DMS153 treated with DMSO at 0.1 percent for 48 hours (cell line): ENCODE measurements around the gene GPC1.
"Not testable (repeated sequence)": the region's sequence is repeated elsewhere in the genome, so short reads cannot be mapped to it uniquely, and the experiment has no call there.

ENCODE experiments used
- DNase-seq: peaks from one replicate; lab custom pipeline; 2025; ENCODE audit not compliant: unreplicated experiment; lab: John Stamatoyannopoulos, UW

Gene GPC1

GRCh38 chr2:240435457-240435947 lies at the start of gene GPC1:
TSS of gene GPC1 (plus strand) at chr2:240435663. CDS start at chr2:240435919, 256 bp downstream.
- peak; percentile 41 for DNase-seq

- no peak for DNase-seq
Measured at GRCh38 chr2:240386326-240386725, 49.1 kb upstream of the GPC1 start.

- DNase-seq, result not testable (repeated sequence)
Measured at GRCh38 chr2:240386743-240387142, 48.7 kb upstream of the GPC1 start.

- no peak for DNase-seq
Measured at GRCh38 chr2:240387325-240387668, 48.2 kb upstream of the GPC1 start.

DNA sequence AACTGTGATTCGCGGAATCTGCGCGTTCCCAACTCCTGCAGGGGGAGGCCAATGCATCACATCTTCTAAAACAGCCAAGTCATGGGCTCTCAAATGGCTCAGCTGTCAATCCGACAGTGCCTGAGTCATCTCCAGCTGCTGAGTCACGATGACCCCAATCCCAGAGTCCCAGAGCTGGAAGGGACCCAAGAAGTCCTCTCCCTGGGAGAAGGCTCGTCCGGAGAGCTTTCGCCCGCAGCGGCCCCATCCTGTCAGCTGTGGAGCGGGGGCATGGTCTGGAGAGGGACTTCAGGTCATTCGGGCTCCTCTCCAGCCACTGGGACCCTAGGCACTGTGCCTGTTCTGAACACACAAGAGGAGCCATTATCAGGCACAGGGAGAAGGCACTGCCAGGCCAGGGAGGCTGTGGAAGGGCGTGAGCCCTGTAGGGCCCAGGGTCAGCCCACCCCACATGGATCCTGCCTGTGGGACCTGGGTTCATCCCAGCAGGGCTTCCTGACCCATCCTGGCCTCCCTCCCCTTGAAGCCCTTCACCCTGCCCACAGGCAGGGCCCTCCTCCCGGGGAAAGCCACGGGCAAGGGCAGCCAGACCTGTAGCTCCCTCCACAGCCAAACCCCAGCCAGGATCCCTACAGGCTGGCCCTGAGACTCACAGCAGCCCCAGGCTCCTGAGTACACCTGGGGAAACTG lies 47.6 kb upstream of the GPC1 start:
- no peak for DNase-seq

DNA sequence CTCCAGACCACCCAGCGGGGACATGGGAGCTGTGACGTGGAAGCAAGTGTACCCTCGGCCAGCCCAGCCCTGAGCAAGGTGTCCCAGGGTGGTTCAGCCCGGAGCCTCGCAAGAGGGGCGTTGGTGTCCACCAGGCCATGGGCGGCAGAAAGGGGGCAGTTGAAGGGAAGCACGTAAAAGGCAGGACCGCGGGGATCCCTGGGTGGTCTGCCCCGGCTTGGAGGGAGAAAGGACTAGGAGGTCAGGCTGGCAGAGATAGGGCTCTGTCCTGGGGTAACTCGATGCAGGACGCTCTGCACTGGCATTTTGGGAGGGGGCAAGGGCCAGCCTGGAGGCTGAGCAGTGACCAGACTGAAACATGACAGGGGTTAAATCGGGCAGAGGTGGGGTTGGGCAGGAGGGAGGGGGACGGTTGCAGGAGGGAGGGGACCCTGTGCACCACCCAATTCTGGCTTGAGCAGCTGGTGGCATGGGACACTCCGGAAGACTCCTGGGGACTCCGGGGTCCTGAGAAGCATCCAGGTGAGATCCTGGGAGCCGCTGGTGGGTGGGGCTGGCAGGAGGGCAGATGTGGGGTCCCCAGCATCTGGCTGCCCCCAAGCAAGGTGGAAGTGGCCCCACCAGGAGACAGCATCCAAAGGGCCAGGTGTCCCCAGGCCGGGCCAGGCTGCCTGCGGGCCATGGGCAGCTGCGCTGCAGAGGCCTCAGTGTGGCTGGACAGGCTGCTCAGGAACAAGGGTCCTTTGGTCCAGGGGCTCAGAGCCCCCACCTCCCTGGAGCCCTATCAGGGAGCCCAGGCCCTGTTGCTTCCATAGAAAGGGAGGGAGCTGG lies 46.8 kb upstream of the GPC1 start:
- DNase-seq, result no peak

- DNase-seq, result no peak
Measured at GRCh38 chr2:240389302-240389805, 46.1 kb upstream of the GPC1 start.

DNA sequence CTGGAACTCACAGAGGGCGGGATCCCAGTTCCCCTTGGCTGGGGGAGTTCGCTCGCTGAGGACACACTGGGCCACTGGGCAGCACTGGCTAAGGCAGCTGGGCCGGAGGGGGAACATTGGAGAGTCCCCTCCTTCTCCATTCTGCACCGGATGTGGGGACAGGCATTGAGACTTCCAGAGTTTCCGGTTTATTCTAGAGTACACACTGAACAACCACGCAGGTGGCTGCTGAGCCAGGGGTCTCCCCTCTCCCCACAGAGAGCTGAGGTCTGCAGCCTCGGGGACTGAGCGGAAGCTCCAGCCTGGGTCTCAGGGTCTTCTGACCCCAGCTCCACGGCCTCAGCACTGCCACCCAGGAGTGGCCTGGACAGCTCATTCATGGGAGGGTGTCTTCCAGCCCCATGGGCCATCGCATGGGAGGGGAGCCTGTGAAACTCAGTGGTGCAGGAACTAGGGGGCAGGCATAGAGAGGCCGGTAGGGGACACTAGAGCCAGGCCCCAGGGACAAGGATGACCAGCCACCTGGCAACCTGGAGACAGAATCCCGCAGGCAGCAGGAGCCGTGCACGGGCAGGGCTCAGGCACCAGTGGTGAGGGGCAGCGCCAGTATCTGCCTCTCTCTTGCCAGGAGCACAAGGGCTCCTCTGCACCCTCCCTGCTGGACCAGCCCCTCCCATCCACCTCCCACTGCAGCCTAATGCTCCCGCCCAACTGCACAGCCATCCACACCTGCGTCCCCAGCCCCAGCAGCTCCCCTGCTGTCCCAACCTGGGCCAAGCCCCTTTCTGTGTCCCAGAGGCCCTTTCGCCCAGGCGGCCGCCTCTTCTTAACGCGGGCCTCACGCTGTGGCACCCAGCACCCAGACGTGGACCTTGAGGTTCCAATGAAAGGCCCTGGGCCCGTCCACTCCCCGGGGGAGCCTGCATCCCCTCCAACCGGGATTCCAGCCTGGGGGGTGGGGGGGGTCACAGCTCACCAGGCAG lies 45.1 kb upstream of the GPC1 start:
- no peak for DNase-seq

DNA sequence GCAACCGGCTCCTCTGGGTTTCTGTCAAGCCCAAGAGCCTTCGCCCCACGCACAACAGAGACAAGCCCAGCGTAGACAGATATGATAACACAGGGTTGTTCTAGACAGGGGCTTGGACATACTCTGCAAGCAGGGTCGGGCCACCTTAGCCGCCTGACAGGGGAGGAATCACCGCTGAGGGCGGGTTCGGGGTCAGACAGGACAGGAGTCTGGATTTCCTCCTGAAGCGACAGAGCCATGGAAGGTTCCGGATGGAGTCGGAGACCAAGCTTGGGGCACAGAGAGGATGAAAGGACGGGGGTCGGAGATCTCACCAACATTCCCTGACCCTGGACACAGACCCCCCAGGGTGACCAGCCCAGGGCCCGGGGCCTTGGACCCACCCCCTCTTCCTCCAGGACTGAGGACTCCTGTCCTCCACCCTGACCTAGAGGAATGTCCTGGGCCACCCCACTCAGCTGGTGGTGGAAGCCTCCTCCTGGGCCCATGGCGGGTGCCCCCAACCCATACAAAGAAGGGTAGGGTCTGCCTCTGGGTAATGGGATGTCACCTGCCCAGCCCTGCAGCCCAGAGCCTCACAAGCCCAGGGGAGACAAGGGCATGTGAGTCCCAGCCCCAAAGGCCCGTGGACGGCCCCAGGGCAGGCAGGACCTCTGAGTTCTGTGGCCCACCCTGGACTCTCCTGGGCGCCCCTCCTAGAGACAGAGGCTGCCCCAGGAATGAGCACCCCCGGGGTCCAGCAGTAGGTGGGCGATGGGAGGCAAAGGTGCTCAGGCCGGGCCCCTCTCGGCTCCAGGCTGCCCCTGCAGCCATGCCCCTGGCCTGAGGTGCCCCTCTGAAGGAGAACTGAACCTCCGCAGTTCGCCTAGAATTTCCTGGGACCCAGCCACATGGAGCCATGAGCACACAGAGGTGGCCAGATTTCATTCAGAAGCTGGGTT lies 44.1 kb upstream of the GPC1 start:
- no peak for DNase-seq

DNA sequence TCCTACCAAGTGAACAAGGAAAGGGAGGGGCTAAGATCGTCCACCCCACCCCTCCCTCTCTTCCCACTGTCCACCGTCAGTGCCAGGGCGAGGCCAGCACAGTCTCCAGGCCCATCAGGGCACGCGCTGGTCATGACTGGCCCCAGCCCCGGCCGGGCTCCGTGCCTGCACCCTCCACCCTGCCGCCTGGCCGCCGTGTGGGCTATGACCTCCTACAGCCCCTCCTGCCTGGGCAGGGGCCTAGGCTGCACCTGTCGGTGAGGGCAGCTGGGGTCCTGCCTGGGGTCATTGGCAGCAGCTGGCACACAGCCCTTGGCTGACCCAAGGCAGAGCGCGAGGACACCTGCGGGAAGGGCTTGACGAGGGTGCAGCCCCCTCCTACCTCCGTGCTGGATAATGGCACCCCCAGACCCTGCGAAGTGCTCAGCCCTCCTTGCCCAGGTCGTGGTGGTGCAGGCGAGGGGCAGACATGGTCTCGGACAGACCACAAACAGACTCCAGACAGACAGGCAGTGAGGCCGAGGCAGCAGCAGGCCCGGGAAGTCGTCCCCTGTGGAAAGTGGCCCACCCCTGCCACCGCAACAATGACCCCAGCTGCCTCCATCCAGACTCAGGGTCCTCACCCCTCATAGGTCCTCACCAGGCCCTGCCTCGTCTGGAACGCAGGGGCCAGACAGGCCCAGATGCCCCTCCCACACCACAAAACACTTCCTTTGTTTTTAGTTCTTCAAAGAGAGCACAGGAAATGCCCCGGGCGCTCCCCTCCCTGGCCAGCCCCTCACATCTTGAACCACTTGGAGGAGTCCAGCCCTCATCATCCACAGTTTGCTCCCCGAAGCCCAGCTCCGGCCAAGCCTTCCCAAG lies 43.1 kb upstream of the GPC1 start:
- DNase-seq, result no peak

DNA sequence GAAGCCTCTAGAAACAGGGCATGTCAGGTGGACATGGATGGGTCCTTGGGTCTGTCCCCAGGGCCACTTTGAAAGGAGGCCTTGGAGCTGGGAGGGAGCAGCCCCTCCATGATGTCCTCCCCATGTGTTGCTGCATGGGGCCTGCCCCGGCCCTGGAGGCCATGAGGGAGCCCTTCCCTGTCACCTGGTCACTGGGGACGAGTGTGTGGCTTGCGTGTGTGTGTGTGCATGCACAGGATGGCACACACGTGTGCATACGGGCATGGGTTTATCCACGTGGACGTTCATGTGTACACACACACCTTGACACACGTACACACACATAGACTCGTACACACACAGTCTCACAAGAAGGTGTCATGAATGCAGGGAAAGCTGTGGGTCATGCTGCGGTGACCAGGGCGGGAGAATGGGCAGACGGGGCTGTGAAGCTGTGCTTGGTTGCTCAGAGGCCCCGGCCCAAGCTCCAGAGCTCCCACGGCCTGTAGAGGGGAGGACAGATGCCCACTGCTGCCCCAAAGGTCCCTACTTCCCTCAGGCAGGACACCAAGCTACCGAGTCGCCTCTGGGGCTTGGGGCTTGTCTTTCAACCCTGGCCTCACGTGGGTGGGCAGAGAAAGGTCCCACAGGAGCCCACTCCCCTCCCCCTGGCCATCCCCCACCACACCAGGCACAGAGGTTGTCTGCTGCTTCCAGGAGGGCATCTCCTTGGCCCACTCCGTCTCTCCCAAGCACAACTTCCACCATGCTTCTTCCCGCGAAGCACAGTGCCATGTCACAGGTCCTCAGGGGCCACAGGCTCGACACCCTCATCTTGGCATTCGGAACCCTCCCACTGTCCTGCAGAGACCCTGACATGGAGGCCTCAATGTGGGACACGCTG lies 42.3 kb upstream of the GPC1 start:
- DNase-seq, result no peak

DNA sequence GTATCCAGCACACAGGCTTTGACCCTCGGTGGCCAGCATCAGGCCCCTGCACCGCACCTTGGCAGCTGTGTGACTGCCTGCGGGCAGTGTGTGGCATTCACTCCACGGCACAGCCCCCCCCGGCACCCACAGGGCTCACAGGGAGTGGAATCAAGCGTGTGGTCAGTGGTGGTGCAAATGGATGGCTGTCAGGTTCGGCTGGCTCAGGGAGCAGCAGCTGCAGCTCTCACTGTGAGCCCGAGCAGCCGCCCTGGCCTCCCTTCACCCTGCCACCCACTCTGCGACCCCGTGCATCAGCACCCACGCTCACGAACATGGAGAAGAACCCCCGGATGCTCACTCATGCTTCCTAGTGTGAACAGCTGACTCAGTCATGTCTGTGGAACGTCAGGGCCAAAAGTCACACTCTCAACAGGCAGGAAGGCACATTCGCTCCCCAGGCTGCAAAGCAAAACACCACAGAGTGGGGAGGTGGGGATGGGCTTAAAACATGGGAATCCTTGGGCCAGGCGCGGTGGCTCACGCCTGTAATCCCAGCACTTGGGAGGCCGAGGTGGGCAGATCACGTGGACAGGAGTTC lies 41.5 kb upstream of the GPC1 start:
- no peak for DNase-seq

GRCh38 chr2:240394549-240394948 lies 40.9 kb upstream of the GPC1 start:
- no peak for DNase-seq

GRCh38 chr2:240395448-240395847 lies 40.0 kb upstream of the GPC1 start:
- DNase-seq, result no peak

GRCh38 chr2:240395896-240396622 lies 39.4 kb upstream of the GPC1 start:
- DNase-seq, result no peak

GRCh38 chr2:240396623-240397541 lies 38.6 kb upstream of the GPC1 start:
- no peak for DNase-seq
